Lower leg skin (tissue), 3 donors: Measurements from ENCODE around the gene TBX5.

Source experiments
- CTCF ChIP-seq, 3 donors: fragments of 450-650 bp; IDR thresholded peaks; one replicate each; pipeline ENCODE4 v1.5.1; 2016; ENCODE audit warnings: antibody characterized with exemption in 3 of 3, mild to moderate bottlenecking in 3 of 3, moderate library complexity in 2 of 3
- POLR2A ChIP-seq, 2 donors: fragments of 450-650 bp; IDR thresholded peaks; one replicate each; pipeline ENCODE4 v1.6.1; 2016 to 2017; ENCODE audit warnings: antibody characterized with exemption in 2 of 2, mild to moderate bottlenecking in 1 of 2, moderate library complexity in 1 of 2

GRCh38 chr12:114438635-114439256, 32.8 kb upstream of the TBX5 start:
- no peak for TF ChIP-seq CTCF (IDR thresholded peaks at IDR 0.05)
- no peak for TF ChIP-seq POLR2A (IDR thresholded peaks at IDR 0.05)
